IgD-negative memory B cell (primary cell): ENCODE results near the gene KRTAP5-7. TPM values are rescaled to one million over a fixed set of nuclear protein-coding genes. Genes with fewer than 3 reads are reported as not detected.
"Not testable (repeated sequence)": the region's sequence is repeated elsewhere in the genome, so short reads cannot be mapped to it uniquely, and the experiment has no call there.

Source experiments
- H3K27ac Mint-ChIP-seq, 3 donors: one replicate each; pipeline ENCODE4 v1.8.0; 2020 to 2022; ENCODE audit warnings: mild to moderate bottlenecking in 3 of 3, mixed read lengths in 3 of 3, moderate library complexity in 1 of 3
- H3K27me3 Mint-ChIP-seq: one replicate; pipeline ENCODE4 v1.8.0; 2021; ENCODE audit warnings: mixed read lengths
- H3K36me3 Mint-ChIP-seq: one replicate; pipeline ENCODE4 v1.8.0; 2020; ENCODE audit warnings: mild to moderate bottlenecking, mixed read lengths
- H3K4me1 Mint-ChIP-seq, 3 donors: one replicate each; pipeline ENCODE4 v1.8.0; 2020 to 2022; ENCODE audit warnings: mixed read lengths in 3 of 3, mild to moderate bottlenecking in 1 of 3
- H3K4me3 Mint-ChIP-seq, 4 donors: one replicate each; pipeline ENCODE4 v1.8.0; 2020 to 2022; ENCODE audit warnings: mild to moderate bottlenecking in 4 of 4, mixed read lengths in 4 of 4, moderate library complexity in 3 of 4
- H3K9me3 Mint-ChIP-seq, 3 donors: one replicate each; pipeline ENCODE4 v1.8.0; 2020 to 2021; ENCODE audit warnings: mixed read lengths in 3 of 3, mild to moderate bottlenecking in 1 of 3
- polyA plus RNA-seq: library from polyadenylated mRNA; unstranded; fragments of 300-500 nt; fragmentation: Illumina TruSeq; gene quantifications from one replicate; pipeline ENCODE4 v1.2.3, GENCODE V29; 2021

Gene KRTAP5-7
- polyA plus RNA-seq, 1 donor from 2014 or later, result not detected

GRCh38 chr11:71572811-71573210 lies 45.7 kb downstream of the KRTAP5-7 start:
- peaks cover 2% of the 10 kb centered on the region for H3K36me3 Mint-ChIP-seq
- no peak overlapping the region for H3K4me3 Mint-ChIP-seq
- H3K9me3 Mint-ChIP-seq, result peaks cover 0 to 3% (median 0%) of the 10 kb centered on the region in 3 donors
- peaks cover 0 to 4% (median 2%) of the 10 kb centered on the region in 3 donors for H3K4me1 Mint-ChIP-seq
- H3K27me3 Mint-ChIP-seq, result peaks cover 8% of the 10 kb centered on the region
- H3K27ac Mint-ChIP-seq, result no peak overlapping the region

GRCh38 chr11:71574418-71574817 lies 47.4 kb downstream of the KRTAP5-7 start:
- Mint-ChIP-seq H3K27me3 (peaks cover 8% of the 10 kb centered on the region), H3K4me1 (peaks cover 0 to 4% (median 2%) of the 10 kb centered on the region in 3 donors), H3K27ac (no peak overlapping the region), H3K9me3 (peaks cover 0 to 3% (median 0%) of the 10 kb centered on the region in 3 donors), H3K4me3 (no peak overlapping the region), H3K36me3 (peaks cover 2% of the 10 kb centered on the region)

GRCh38 chr11:71575723-71576424 lies 48.8 kb downstream of the KRTAP5-7 start:
- peaks cover 0 to 7% (median 4%) of the 10 kb centered on the region in 3 donors for H3K4me1 Mint-ChIP-seq
- H3K4me3 Mint-ChIP-seq, result no peak overlapping the region
- peaks cover 9% of the 10 kb centered on the region for H3K27me3 Mint-ChIP-seq
- H3K36me3 Mint-ChIP-seq, result peaks cover 2% of the 10 kb centered on the region
- H3K27ac Mint-ChIP-seq, result no peak overlapping the region
- H3K9me3 Mint-ChIP-seq, result no peaks in the 10 kb centered on the region

GRCh38 chr11:71576688-71577465 lies 49.8 kb downstream of the KRTAP5-7 start:
- H3K4me3 Mint-ChIP-seq, H3K4me1 Mint-ChIP-seq: not testable (repeated sequence)

GRCh38 chr11:71577469-71578004 lies 50.5 kb downstream of the KRTAP5-7 start:
- Mint-ChIP-seq H3K4me3 (no peak overlapping the region), H3K27me3 (peaks cover 17% of the 10 kb centered on the region), H3K4me1 (peaks cover 0 to 7% (median 4%) of the 10 kb centered on the region in 3 donors), H3K36me3 (peaks cover 3% of the 10 kb centered on the region), H3K9me3 (no peaks in the 10 kb centered on the region), H3K27ac (no peak overlapping the region)

More at GRCh38 chr11:71576688-71577465, 49.8 kb downstream of the KRTAP5-7 start:
- H3K27me3 Mint-ChIP-seq, result peaks cover 14% of the 10 kb centered on the region
- H3K36me3 Mint-ChIP-seq, H3K27ac Mint-ChIP-seq, H3K9me3 Mint-ChIP-seq: not testable (repeated sequence)

Other genes with a start within 250 kb of the KRTAP5-7 start
- 16.6 TPM for gene DHCR7, start 78.9 kb upstream of the KRTAP5-7 start, polyA plus RNA-seq
- gene NADSYN1, start 74.1 kb upstream of the KRTAP5-7 start, polyA plus RNA-seq, result 39.5 TPM
- gene KRTAP5-8, start 10.8 kb downstream of the KRTAP5-7 start, polyA plus RNA-seq, result not detected
- gene KRTAP5-9, start 21.2 kb downstream of the KRTAP5-7 start, polyA plus RNA-seq, result not detected
- not detected for gene KRTAP5-10, start 38.3 kb downstream of the KRTAP5-7 start, polyA plus RNA-seq
- not detected for gene KRTAP5-11, start 55.6 kb downstream of the KRTAP5-7 start, polyA plus RNA-seq